ENCODE data around the gene LAG3. TPM values are rescaled to one million over a fixed set of nuclear protein-coding genes. Genes with fewer than 3 reads are reported as not detected.

Gene LAG3
- total RNA-seq, 1 experiment from 2014 or later: 1.9 TPM

DNA sequence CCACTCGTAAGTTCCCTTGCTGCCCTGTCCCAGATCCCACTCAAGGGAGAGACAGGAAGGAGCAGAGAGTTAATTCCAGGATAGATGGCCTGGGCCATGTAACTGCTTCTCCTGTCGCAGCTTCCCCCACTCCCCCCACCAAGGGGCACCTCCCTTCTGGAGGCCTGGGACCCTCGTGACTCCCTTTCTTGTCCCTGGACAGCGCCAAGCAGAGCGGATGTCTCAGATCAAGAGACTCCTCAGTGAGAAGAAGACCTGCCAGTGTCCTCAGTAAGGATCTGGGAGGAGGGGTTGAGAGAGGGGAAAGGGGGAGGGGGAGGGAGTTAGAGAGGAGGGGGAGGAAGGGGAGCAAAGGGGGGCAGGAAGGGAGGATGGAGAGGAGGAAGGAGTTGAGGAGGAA lies 46.3 kb downstream of the LAG3 start:
- no peak overlapping the region for H3K27ac Mint-ChIP-seq (ENCODE audit: unreplicated experiment)
- intact Hi-C loops (cut with micrococcal nuclease; ENCODE audit: unreplicated experiment): no loop called here
- no peaks in the 10 kb centered on the region for H3K36me3 ChIP-seq (ENCODE audit: control insufficient read depth, insufficient read depth, low read length)
- H3K9me3 Mint-ChIP-seq (ENCODE audit: unreplicated experiment): no peaks in the 10 kb centered on the region
- H3K4me1 ChIP-seq: peaks cover 9% of the 10 kb centered on the region
- no peaks in the 10 kb centered on the region for H3K27me3 ChIP-seq (replicated peaks; ENCODE audit: control insufficient read depth, insufficient read depth, low read length)
- peaks cover 8% of the 10 kb centered on the region for H3K27me3 Mint-ChIP-seq (ENCODE audit: insufficient read depth, unreplicated experiment)
- TF ChIP-seq, protein P1, sequence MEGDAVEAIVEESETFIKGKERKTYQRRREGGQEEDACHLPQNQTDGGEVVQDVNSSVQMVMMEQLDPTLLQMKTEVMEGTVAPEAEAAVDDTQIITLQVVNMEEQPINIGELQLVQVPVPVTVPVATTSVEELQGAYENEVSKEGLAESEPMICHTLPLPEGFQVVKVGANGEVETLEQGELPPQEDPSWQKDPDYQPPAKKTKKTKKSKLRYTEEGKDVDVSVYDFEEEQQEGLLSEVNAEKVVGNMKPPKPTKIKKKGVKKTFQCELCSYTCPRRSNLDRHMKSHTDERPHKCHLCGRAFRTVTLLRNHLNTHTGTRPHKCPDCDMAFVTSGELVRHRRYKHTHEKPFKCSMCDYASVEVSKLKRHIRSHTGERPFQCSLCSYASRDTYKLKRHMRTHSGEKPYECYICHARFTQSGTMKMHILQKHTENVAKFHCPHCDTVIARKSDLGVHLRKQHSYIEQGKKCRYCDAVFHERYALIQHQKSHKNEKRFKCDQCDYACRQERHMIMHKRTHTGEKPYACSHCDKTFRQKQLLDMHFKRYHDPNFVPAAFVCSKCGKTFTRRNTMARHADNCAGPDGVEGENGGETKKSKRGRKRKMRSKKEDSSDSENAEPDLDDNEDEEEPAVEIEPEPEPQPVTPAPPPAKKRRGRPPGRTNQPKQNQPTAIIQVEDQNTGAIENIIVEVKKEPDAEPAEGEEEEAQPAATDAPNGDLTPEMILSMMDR (IDR thresholded peaks at IDR 0.05; ENCODE audit: insufficient read depth in 1 of 2, low read depth in 1 of 2, low read length in 1 of 2, severe bottlenecking in 1 of 2, unreplicated experiment in 1 of 2): no peak
- no TSS peak for BruUV-seq (replicated peaks)
- DNase-seq: no peak
- no peak overlapping the region for H3K4me3 ChIP-seq (ENCODE audit: low read depth, low read length)
- H3K9me3 ChIP-seq: no peaks in the 10 kb centered on the region
- no peaks in the 10 kb centered on the region for H3K36me3 Mint-ChIP-seq (ENCODE audit: insufficient read depth, unreplicated experiment)
- no peaks in the 10 kb centered on the region for H3K4me1 Mint-ChIP-seq (ENCODE audit: low read depth, unreplicated experiment)
- ChIA-PET CTCF (no interaction called here), POLR2A (interaction anchor here (1.2 kb wide), 1 partner anchor 66 kb away, joined by 3 read pairs; the partner anchor contains the start of gene MLF2)
- H3K4me3 Mint-ChIP-seq (ENCODE audit: unreplicated experiment): no peak overlapping the region

GRCh38 chr12:6819106-6820030 lies 47.0 kb downstream of the LAG3 start:
- Mint-ChIP-seq H3K9me3 (ENCODE audit: unreplicated experiment) (no peaks in the 10 kb centered on the region), H3K27me3 (ENCODE audit: insufficient read depth, unreplicated experiment) (peaks cover 8% of the 10 kb centered on the region), H3K36me3 (ENCODE audit: insufficient read depth, unreplicated experiment) (no peaks in the 10 kb centered on the region), H3K27ac (ENCODE audit: unreplicated experiment) (no peak overlapping the region), H3K4me3 (ENCODE audit: unreplicated experiment) (no peak overlapping the region), H3K4me1 (ENCODE audit: low read depth, unreplicated experiment) (no peaks in the 10 kb centered on the region)
- POLR2A ChIA-PET: no interaction called here
- intact Hi-C loops (cut with micrococcal nuclease; ENCODE audit: unreplicated experiment): no loop called here
- H3K9me3 ChIP-seq: no peaks in the 10 kb centered on the region
- no peak overlapping the region for H3K4me3 ChIP-seq (ENCODE audit: low read depth, low read length)
- no peaks in the 10 kb centered on the region for H3K36me3 ChIP-seq (ENCODE audit: control insufficient read depth, insufficient read depth, low read length)
- H3K27me3 ChIP-seq (replicated peaks; ENCODE audit: control insufficient read depth, insufficient read depth, low read length): no peaks in the 10 kb centered on the region
- BruUV-seq (replicated peaks): no TSS peak
- TF ChIP-seq, protein P1 (IDR thresholded peaks at IDR 0.05; ENCODE audit: insufficient read depth in 1 of 2, low read depth in 1 of 2, low read length in 1 of 2, severe bottlenecking in 1 of 2, unreplicated experiment in 1 of 2): no peak
- peaks cover 9% of the 10 kb centered on the region for H3K4me1 ChIP-seq
- DNase-seq: no peak
- CTCF ChIA-PET: interaction anchor here (0.6 kb wide), 1 partner anchor 95 kb away, joined by 3 read pairs; no protein-coding TSS in a partner anchor

- H3K9me3 Mint-ChIP-seq (ENCODE audit: unreplicated experiment): no peaks in the 10 kb centered on the region
- no peaks in the 10 kb centered on the region for H3K36me3 ChIP-seq (ENCODE audit: control insufficient read depth, insufficient read depth, low read length)
- peaks cover 14% of the 10 kb centered on the region for H3K27me3 Mint-ChIP-seq (ENCODE audit: insufficient read depth, unreplicated experiment)
- no peaks in the 10 kb centered on the region for H3K4me1 Mint-ChIP-seq (ENCODE audit: low read depth, unreplicated experiment)
- intact Hi-C loops (cut with micrococcal nuclease; ENCODE audit: unreplicated experiment): no loop called here
- ChIA-PET POLR2A (no interaction called here), CTCF (interaction anchor here (0.6 to 0.8 kb wide), 2 partner anchors 66 to 263 kb away, joined by 3 to 4 read pairs; no protein-coding TSS in a partner anchor)
- BruUV-seq (replicated peaks): no TSS peak
- no peaks in the 10 kb centered on the region for H3K36me3 Mint-ChIP-seq (ENCODE audit: insufficient read depth, unreplicated experiment)
- H3K27me3 ChIP-seq (replicated peaks; ENCODE audit: control insufficient read depth, insufficient read depth, low read length): no peaks in the 10 kb centered on the region
- no peak overlapping the region for H3K4me3 Mint-ChIP-seq (ENCODE audit: unreplicated experiment)
- H3K27ac Mint-ChIP-seq (ENCODE audit: unreplicated experiment): no peak overlapping the region
- H3K4me3 ChIP-seq (ENCODE audit: low read depth, low read length): no peak overlapping the region
- TF ChIP-seq, protein P1 (IDR thresholded peaks at IDR 0.05; ENCODE audit: insufficient read depth in 1 of 2, low read depth in 1 of 2, low read length in 1 of 2, severe bottlenecking in 1 of 2, unreplicated experiment in 1 of 2): no peak
- H3K4me1 ChIP-seq: peaks cover 9% of the 10 kb centered on the region
- no peaks in the 10 kb centered on the region for H3K9me3 ChIP-seq
- no peak for DNase-seq
These were observed 47.8 kb downstream of the LAG3 start for GRCh38 chr12:6820166-6820565.
